Naive thymus-derived CD8-positive, alpha-beta T cell (primary cell): Measurements from ENCODE around the gene STAG1. TPM values are rescaled to one million over a fixed set of nuclear protein-coding genes. Genes with fewer than 3 reads are reported as not detected.
A peak's percentile ranks its signal among the peaks of the same experiment; 100 is the strongest.
"Not testable (repeated sequence)": the region's sequence is repeated elsewhere in the genome, so short reads cannot be mapped to it uniquely, and the experiment has no call there.

ENCODE experiments used
- ATAC-seq, 2 donors: fragments of 150-1000 bp; cut with Tn5 transposase in 1 of 2; sonication (Bioruptor Pico), chemical (Tn5 transposase) in 1 of 2; 1 replicate in 1 of 2; 2 replicates in 1 of 2; pipeline ENCODE4 v1.10.0; 2021; ENCODE audit warnings: mild to moderate bottlenecking in 2 of 2, moderate library complexity in 2 of 2
- POLR2A ChIA-PET: fragments of 350-600 bp; sonication (Branson Sonifier 250); formaldehyde crosslinking; loops from one replicate; lab custom pipeline; 2021; ENCODE audit warnings: antibody characterized with exemption; lab: Charles Lee
- DNase-seq, 10 donors: peaks; one replicate each; pipeline versions ENCODE4 v3.0.0 to v3.0.0-alpha.2; 2020 to 2022
- H3K27ac Mint-ChIP-seq, 10 donors: one replicate each; pipeline ENCODE4 v1.8.0; 2020 to 2022; ENCODE audit warnings: mild to moderate bottlenecking in 10 of 10, mixed read lengths in 10 of 10, moderate library complexity in 4 of 10, inconsistent platforms in 1 of 10
- H3K27me3 Mint-ChIP-seq, 5 donors: one replicate each; pipeline ENCODE4 v1.8.0; 2021 to 2022; ENCODE audit warnings: mixed read lengths in 5 of 5
- H3K36me3 Mint-ChIP-seq, 3 donors: one replicate each; pipeline ENCODE4 v1.8.0; 2020 to 2022; ENCODE audit warnings: mixed read lengths in 3 of 3, mild to moderate bottlenecking in 2 of 3, inconsistent platforms in 1 of 3
- H3K4me1 Mint-ChIP-seq, 4 donors: one replicate each; pipeline ENCODE4 v1.8.0; 2021 to 2022; ENCODE audit warnings: mixed read lengths in 4 of 4
- H3K4me3 Mint-ChIP-seq, 10 donors: one replicate each; pipeline ENCODE4 v1.8.0; 2020 to 2022; ENCODE audit warnings: mild to moderate bottlenecking in 10 of 10, mixed read lengths in 10 of 10, moderate library complexity in 6 of 10, inconsistent platforms in 1 of 10
- H3K9me3 Mint-ChIP-seq, 9 donors: one replicate each; pipeline ENCODE4 v1.8.0; 2020 to 2022; ENCODE audit warnings: mixed read lengths in 9 of 9, mild to moderate bottlenecking in 3 of 9, inconsistent platforms in 1 of 9, moderate library complexity in 1 of 9
- polyA plus RNA-seq, 3 donors: library from polyadenylated mRNA; unstranded; fragments of 300-500 nt; fragmentation: Illumina TruSeq; gene quantifications; one replicate each; pipeline ENCODE4 v1.2.3, GENCODE V29; 2021
- total RNA-seq, 8 experiments: library from RNA in 2 of 8; stranded (reverse) in 2 of 8; gene quantifications; one replicate each; pipeline ENCODE4 v1.2.3 and lab custom pipeline; 2021 to 2026

The STAG1 gene
- total RNA-seq = 10 to 100 TPM; 47.7 to 51.2 TPM
- polyA plus RNA-seq = 10 to 100 TPM; 15.1 to 17.5 (median 16.9) TPM
- 106 to 140 (median 132) reads per million in 6 experiments for total RNA-seq (lab: John Stamatoyannopoulos, UW)

DNA sequence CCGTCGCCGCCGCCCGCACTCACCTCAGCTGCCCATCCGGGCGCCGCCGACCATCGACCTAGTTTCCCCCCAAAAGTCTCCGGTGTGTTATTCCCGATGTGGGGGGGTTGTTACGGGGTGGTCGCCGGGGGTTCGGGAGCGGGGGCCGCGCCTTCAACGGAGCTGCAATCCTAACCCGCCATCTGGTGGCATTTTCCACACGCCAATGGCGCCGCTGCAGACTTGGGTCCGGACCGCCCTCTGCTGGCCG, at the start of gene STAG1:
Gene STAG1, minus strand, starts transcription at position 207 of the 250 bp plus-strand sequence. CDS start 121,480 bp downstream, outside the sequence.
- POLR2A ChIA-PET = interaction anchor here (0.6 to 4.2 kb wide), 32 partner anchors 14 to 1858 kb away, joined by 3 to 108 read pairs (median 4); partner anchors contain the start of genes CEP70, MSL2, NCK1 and PCCB
- peak within 1 kb of the TSS; percentile 91 to 99 (median 96) for H3K27ac Mint-ChIP-seq
- H3K4me3 Mint-ChIP-seq = peak within 1 kb of the TSS; percentile 92 to 98 (median 94)
- ATAC-seq = no peak
- H3K9me3 Mint-ChIP-seq = no peaks in the 10 kb centered on the region
- DNase-seq = no peak
- H3K27me3 Mint-ChIP-seq = no peaks in the 10 kb centered on the region
- no peaks in the 10 kb centered on the region for H3K36me3 Mint-ChIP-seq
- peaks cover 24 to 50% (median 48%) of the 10 kb centered on the region in 4 donors for H3K4me1 Mint-ChIP-seq

DNA sequence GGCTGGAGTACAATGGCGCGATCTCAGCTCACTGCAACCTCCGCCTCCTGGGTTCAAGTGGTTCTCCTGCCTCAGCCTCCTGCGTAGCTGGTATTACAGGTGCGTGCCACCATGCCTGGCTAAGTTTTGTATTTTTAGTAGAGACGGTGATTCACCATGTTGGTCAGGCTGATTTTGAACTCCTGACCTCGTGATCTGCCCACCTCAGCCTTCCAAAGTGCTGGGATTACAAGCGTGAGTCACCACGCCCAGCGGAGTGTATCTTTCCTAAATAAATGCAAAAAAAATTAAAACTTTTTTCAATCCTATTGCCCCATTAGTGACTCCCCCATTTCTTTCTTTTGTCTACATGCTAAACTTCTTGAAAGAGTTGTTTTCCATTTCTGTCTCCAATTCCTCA, 49.0 kb upstream of the STAG1 start:
- H3K27me3 Mint-ChIP-seq, POLR2A ChIA-PET, H3K4me1 Mint-ChIP-seq: not testable (repeated sequence)

DNA sequence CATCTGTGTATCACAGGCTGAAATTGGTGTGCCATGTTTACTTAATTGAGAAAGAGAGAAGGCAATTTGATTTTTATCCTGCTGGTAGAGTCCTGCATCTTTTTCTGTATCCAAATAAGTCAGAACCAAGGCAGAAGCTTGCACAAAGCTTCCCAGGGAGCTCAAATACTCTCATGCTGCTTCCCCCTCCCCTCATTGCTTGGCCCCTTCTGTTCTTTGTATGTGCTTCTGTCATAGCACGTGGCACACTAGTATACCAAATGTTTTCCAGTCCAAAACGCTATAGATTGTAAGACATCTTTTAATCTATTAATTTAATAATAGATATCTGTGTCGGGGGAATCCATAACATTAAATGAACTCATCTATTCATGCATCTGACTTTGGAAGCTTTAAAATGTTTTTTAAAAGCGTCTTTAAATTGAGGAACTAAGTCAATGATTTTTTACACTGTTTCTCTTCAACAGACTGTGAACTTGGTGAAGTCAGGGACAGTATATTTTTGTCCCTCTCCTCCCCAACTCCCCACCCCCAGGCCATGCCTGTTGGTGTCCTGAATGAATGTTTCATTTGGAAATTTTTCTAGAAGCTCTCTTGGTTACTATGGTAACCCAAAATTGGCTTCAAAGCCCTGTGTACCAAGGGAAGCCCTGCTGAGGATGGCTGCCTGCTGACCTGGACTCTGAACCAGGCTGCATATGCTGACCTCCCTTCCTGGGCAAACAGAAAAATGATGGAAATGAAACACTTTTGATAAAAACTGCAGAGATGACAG, 40.6 kb upstream of the STAG1 start:
- Mint-ChIP-seq H3K4me1 (no peaks in the 10 kb centered on the region), H3K9me3 (no peaks in the 10 kb centered on the region), H3K36me3 (no peaks in the 10 kb centered on the region), H3K27ac (no peak overlapping the region), H3K4me3 (no peak overlapping the region), H3K27me3 (peaks cover 0 to 11% (median 2%) of the 10 kb centered on the region in 5 donors)
- POLR2A ChIA-PET = no interaction called here
- DNase-seq = no peak
- no peak for ATAC-seq

More for the DNA sequence above, 49.0 kb upstream of the STAG1 start:
- not testable (repeated sequence) for H3K9me3 Mint-ChIP-seq, DNase-seq, H3K27ac Mint-ChIP-seq, ATAC-seq, H3K4me3 Mint-ChIP-seq, H3K36me3 Mint-ChIP-seq

DNA sequence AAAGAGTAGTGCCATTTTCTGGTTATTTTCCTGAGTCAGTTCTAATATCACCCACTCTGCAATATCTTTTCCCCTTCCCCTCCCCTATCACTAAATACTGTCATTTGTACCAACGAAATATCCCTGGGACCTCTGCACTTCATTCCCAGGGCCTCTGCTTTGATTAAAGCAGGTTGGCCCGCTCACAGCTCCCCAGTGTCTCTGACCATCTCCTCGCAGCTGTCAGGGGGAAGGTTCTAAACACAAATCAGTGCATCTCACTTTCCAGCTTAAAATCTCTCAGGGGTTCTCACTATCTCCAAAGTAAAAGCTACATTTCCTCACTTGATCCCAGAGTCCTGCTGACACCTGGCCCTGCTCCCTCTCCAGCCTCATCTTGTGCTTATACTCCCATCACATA, 38.6 kb upstream of the STAG1 start:
- no peaks in the 10 kb centered on the region for H3K36me3 Mint-ChIP-seq
- no peak overlapping the region for H3K4me3 Mint-ChIP-seq
- DNase-seq = no peak
- POLR2A ChIA-PET = no interaction called here
- H3K27ac Mint-ChIP-seq = no peak overlapping the region
- no peak for ATAC-seq
- peaks cover 0 to 11% (median 2%) of the 10 kb centered on the region in 5 donors for H3K27me3 Mint-ChIP-seq
- no peaks in the 10 kb centered on the region for H3K9me3 Mint-ChIP-seq
- peaks cover 5 to 14% (median 11%) of the 10 kb centered on the region in 4 donors for H3K4me1 Mint-ChIP-seq

DNA sequence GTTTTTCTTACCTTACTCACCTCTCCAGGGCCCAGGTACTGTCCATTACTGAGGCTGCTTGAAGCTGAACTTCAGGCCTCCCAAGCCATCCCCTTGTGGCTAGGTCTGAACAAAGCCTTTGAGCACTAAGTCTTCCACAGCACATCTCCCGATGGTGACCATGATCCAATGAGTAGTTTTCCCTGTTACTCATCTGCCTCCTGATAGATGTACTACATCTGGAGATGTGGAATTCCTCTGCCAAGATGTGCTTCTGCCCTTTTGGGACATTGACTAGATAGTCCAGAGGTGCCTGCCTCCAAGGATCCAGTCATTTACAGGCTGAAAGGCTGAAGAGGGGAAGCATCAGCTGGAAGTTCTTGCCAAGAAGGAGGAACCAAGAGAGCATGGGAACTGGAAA, 37.8 kb upstream of the STAG1 start:
- H3K9me3 Mint-ChIP-seq = no peaks in the 10 kb centered on the region
- no peaks in the 10 kb centered on the region for H3K36me3 Mint-ChIP-seq
- no peak overlapping the region for H3K27ac Mint-ChIP-seq
- POLR2A ChIA-PET = interaction anchor here (0.7 kb wide), 1 partner anchor 8 kb away, joined by 4 read pairs; no protein-coding TSS in a partner anchor
- peak overlapping the region in 1 of 10 donors; percentile 42 for H3K4me3 Mint-ChIP-seq
- peaks cover 0 to 11% (median 2%) of the 10 kb centered on the region in 5 donors for H3K27me3 Mint-ChIP-seq
- peaks cover 5 to 14% (median 11%) of the 10 kb centered on the region in 4 donors for H3K4me1 Mint-ChIP-seq
- DNase-seq (no peak), ATAC-seq (no peak)

DNA sequence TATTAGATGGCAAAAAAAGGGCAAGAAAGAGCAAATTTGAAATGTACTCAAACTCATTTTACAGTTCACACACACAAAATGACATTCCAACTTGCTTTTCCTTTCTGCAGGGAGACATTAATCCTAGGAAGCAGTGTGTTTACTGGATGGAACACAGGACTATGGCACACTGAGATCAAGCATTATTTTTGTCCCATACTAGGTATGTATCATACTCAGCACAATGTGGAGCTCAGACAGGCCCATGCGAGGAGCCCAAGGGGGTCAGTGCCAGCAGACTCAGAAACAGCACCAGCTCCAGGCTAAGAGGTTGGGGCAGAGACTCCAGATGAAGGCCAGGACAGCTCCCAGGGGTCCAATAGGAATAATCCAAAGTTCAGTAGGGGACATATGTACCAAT, 36.0 kb upstream of the STAG1 start:
- H3K9me3 Mint-ChIP-seq = no peaks in the 10 kb centered on the region
- no peaks in the 10 kb centered on the region for H3K36me3 Mint-ChIP-seq
- peaks cover 5 to 14% (median 11%) of the 10 kb centered on the region in 4 donors for H3K4me1 Mint-ChIP-seq
- H3K27ac Mint-ChIP-seq = peak overlapping the region in 1 of 10 donors; percentile 43
- no peak for DNase-seq
- POLR2A ChIA-PET = interaction anchor here (0.6 kb wide), 1 partner anchor 24 kb away, joined by 3 read pairs; no protein-coding TSS in a partner anchor
- ATAC-seq = no peak
- H3K27me3 Mint-ChIP-seq = peaks cover 0 to 7% (median 2%) of the 10 kb centered on the region in 5 donors
- no peak overlapping the region for H3K4me3 Mint-ChIP-seq

DNA sequence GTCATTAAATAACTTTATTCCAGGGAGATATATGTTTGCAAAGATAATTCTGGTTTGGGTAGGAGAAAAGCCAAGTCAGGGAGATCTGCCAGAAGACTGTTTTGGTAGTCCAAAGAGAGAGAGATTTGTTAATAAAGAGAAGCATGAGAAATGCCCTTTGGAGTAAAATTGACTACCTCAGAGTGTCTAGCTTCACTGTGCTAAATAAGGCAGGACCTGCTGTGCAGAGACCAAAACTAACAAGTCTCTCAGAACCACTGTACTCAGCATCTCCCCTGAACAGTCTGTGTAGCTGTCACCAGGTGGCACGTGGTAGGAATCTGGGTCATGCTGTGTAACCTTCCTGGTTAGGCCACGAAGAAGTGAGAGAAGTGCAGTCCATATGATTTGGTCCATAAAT, 35.2 kb upstream of the STAG1 start:
- ATAC-seq = peak in 1 of 2 donors; percentile 63
- no peaks in the 10 kb centered on the region for H3K9me3 Mint-ChIP-seq
- H3K27ac Mint-ChIP-seq = peak overlapping the region in 6 of 10 donors; percentile 9 to 57 (median 25)
- no peaks in the 10 kb centered on the region for H3K36me3 Mint-ChIP-seq
- H3K4me1 Mint-ChIP-seq = peaks cover 5 to 14% (median 11%) of the 10 kb centered on the region in 4 donors
- H3K27me3 Mint-ChIP-seq = peaks cover 0 to 6% (median 0%) of the 10 kb centered on the region in 5 donors
- POLR2A ChIA-PET = interaction anchor here (0.6 kb wide), 1 partner anchor 25 kb away, joined by 3 read pairs; no protein-coding TSS in a partner anchor
- no peak overlapping the region for H3K4me3 Mint-ChIP-seq
- DNase-seq = peak in 1 of 10 donors; percentile 1

DNA sequence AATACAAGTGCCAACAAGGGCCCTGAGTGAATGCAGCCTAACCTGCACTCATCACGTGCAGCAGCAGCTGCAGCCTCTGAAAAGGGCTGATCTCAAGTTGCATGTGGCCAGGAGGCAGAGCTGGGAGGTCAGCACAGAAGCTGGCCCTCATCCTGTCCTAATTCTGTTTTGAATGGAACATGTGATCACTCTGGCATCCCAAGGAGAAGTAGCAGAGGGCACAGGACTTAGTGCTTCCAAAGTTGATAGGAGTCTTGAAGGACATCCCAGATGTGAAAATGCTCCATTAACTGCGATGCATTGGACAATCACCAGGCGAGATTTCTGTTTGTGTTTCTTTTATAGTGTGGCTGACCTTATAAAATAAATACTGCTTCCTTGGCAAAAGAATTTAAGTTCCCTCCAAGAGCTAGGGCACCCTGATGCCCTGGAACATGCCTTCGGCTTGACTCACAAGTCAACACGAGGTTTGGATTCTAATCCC, 31.6 kb upstream of the STAG1 start:
- no peak for DNase-seq
- no peaks in the 10 kb centered on the region for H3K36me3 Mint-ChIP-seq

DNA sequence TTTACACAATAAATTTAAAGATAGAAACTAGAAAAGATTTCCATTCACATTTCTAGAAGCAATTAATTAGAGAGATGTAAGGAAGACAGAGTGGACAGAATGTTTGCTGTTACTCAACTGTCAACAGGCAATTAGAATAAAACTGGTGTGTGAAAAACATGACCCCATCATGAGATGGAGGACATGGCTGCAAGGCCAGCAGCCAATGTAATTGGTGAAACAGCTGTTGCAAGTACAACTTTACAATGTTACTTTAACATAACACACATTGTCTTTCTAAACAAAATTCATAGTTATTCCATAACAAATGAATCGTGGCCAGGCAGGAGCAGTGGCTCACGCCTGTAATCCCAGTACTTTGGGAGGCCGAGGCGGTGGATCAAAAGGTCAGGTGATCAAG, 28.6 kb upstream of the STAG1 start:
- H3K4me1 Mint-ChIP-seq = no peaks in the 10 kb centered on the region
- H3K4me3 Mint-ChIP-seq = no peak overlapping the region
- no peaks in the 10 kb centered on the region for H3K36me3 Mint-ChIP-seq
- no peak for ATAC-seq
- H3K9me3 Mint-ChIP-seq = no peaks in the 10 kb centered on the region
- H3K27ac Mint-ChIP-seq = no peak overlapping the region
- H3K27me3 Mint-ChIP-seq = peaks cover 0 to 4% (median 0%) of the 10 kb centered on the region in 5 donors
- no peak for DNase-seq
- POLR2A ChIA-PET = interaction anchor here (0.7 kb wide), 1 partner anchor 7 kb away, joined by 7 read pairs; no protein-coding TSS in a partner anchor

More for the DNA sequence above, 31.6 kb upstream of the STAG1 start:
- ATAC-seq = no peak
- POLR2A ChIA-PET = interaction anchor here (0.6 to 1.6 kb wide), 2 partner anchors 31 to 187 kb away, joined by 3 to 4 read pairs; no protein-coding TSS in a partner anchor
- Mint-ChIP-seq H3K9me3 (no peaks in the 10 kb centered on the region), H3K27me3 (peaks cover 0 to 4% (median 0%) of the 10 kb centered on the region in 5 donors), H3K4me1 (peaks cover 5 to 14% (median 11%) of the 10 kb centered on the region in 4 donors), H3K27ac (no peak overlapping the region), H3K4me3 (no peak overlapping the region)

DNA sequence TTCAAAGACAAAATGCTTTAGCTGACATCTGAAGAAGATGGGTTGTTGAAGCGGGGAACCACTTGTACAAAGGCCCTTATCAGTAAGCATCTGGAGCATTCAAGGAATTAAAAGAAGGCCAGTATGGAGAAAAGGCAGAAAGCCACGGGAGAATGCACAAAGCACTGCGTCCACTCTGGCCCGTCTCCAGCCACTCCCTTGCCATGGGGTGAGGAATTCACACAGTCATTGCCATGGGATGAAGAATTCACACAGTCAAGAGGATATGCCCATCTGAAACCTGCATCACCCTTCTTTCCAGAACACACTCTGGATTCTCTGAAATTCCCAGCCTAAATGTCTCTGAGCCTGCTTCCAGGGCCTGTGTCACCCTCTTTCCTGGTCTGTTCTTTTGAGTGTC, 26.7 kb upstream of the STAG1 start:
- Mint-ChIP-seq H3K27me3 (peaks cover 0 to 4% (median 0%) of the 10 kb centered on the region in 5 donors), H3K4me3 (no peak overlapping the region), H3K27ac (no peak overlapping the region), H3K36me3 (no peaks in the 10 kb centered on the region), H3K4me1 (no peaks in the 10 kb centered on the region), H3K9me3 (no peaks in the 10 kb centered on the region)
- POLR2A ChIA-PET = no interaction called here
- no peak for DNase-seq
- ATAC-seq = no peak

DNA sequence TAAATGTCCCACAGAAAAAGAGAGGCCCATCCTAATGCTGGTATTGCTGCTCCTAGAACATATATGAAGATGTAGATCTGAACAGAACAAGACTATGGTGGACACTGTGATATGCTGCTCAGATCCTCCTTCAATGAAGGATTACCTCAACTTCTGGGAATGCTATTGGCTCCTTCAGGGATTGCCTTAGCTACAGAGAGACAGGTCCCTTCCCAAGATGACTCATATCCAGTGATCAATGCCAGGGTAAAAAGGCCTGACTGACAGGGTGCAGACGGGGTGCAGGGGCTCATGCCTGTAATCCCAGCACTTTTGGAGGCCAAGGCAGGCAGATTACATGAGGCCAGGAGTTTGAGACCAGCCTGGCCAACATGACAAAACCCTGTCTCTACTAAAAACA, 20.5 kb upstream of the STAG1 start:
- Mint-ChIP-seq H3K4me1 (no peaks in the 10 kb centered on the region), H3K27ac (peak overlapping the region in 1 of 10 donors; percentile 17), H3K4me3 (no peak overlapping the region), H3K27me3 (no peaks in the 10 kb centered on the region), H3K36me3 (no peaks in the 10 kb centered on the region), H3K9me3 (no peaks in the 10 kb centered on the region)
- ATAC-seq (no peak), DNase-seq (no peak)
- POLR2A ChIA-PET = interaction anchor here (0.7 kb wide), 1 partner anchor 20 kb away, joined by 6 read pairs; the partner anchor contains the start of gene STAG1

DNA sequence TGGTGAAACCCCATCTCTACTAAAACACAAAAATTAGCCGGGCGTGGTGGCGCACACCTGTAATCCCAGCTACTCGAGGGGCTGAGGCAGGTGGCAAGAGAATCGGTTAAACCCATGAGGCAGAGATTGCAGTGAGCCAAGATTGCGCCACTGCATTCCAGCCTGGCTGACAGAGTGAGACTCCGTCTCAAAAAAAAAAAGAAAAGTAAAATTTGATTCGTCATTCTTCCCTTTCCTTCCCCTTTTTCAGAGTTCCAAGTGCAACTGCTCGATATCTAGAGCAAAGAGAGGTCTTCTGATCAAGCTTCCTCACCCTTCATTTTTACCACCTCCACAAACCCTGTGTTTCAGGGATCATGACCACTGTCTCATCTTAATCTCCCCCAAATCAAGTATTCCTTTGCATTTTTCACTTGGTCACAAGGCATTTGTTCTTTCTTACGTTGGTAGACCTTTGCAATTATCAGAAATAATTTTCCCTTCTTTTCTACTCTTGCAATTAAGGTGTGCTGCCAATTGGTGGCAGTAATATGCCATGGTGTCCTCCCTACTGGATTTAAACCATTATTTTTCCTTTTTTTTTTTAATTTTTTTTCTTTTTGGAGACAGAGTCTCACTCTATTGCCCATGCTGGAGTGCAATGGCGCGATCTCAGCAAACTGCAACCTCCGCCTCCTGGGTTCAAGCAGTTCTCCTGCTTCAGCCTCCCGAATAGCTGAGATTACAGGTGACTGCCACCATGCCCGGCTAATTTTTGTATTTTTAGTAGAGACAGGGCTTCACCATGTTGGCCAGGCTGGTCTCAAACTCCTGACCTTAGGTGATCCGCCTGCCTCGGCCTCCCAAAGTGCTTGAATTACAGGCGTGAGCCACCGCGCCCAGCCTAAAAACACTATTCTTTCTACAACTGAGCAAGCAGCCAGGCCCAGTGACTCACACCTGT, 6.3 kb upstream of the STAG1 start:
- not testable (repeated sequence) for ATAC-seq, H3K27ac Mint-ChIP-seq, H3K27me3 Mint-ChIP-seq
- Mint-ChIP-seq H3K36me3 (peaks cover 0 to 11% (median 8%) of the 10 kb centered on the region in 3 donors), H3K4me3 (peak overlapping the region in 1 of 10 donors; percentile 50), H3K4me1 (peaks cover 12 to 23% (median 14%) of the 10 kb centered on the region in 4 donors), H3K9me3 (peaks cover 0 to 21% (median 7%) of the 10 kb centered on the region in 9 donors)
- peak in 1 of 10 donors; percentile 16 for DNase-seq
- POLR2A ChIA-PET = interaction anchor here (1.1 kb wide), 1 partner anchor 103 kb away, joined by 3 read pairs; the partner anchor contains the start of gene NCK1
